Subcutaneous abdominal adipose tissue (tissue), 5 donors: Measurements from ENCODE around the gene GSTT4.
"Not testable (repeated sequence)": the region's sequence is repeated elsewhere in the genome, so short reads cannot be mapped to it uniquely, and the experiment has no call there.

ENCODE experiments used
- H3K27ac ChIP-seq: one replicate; pipeline ENCODE4 v1.7.0; 2013; ENCODE audit warnings: low read depth, mild to moderate bottlenecking, inconsistent platforms, low read length, moderate library complexity
- H3K27me3 ChIP-seq, 5 donors: one replicate each; pipeline ENCODE4 v1.7.0; 2013; ENCODE audit warnings: low read length in 5 of 5, inconsistent platforms in 1 of 5; ENCODE audit not compliant: control insufficient read depth in 5 of 5, insufficient read depth in 4 of 5
- H3K36me3 ChIP-seq, 5 donors: one replicate each; pipeline ENCODE4 v1.7.0; 2013; ENCODE audit warnings: low read length in 5 of 5; ENCODE audit not compliant: control insufficient read depth in 5 of 5, insufficient read depth in 5 of 5
- H3K4me1 ChIP-seq, 5 donors: one replicate each; pipeline ENCODE4 v1.7.0; 2013; ENCODE audit warnings: low read length in 5 of 5, mild to moderate bottlenecking in 3 of 5, moderate library complexity in 1 of 5; ENCODE audit not compliant: control insufficient read depth in 5 of 5, insufficient read depth in 5 of 5
- H3K4me3 ChIP-seq, 5 donors: one replicate each; pipeline ENCODE4 v1.7.0; 2013; ENCODE audit warnings: low read length in 5 of 5, low read depth in 1 of 5
- H3K9ac ChIP-seq, 5 donors: one replicate each; pipeline ENCODE4 v1.7.0; 2013; ENCODE audit warnings: low read length in 5 of 5, mild to moderate bottlenecking in 4 of 5, moderate library complexity in 3 of 5
- H3K9me3 ChIP-seq, 5 donors: one replicate each; pipeline ENCODE4 v1.7.0; 2013; ENCODE audit warnings: low read length in 5 of 5; ENCODE audit not compliant: control insufficient read depth in 5 of 5
- donor health status: healthy.
- donor health status: healthy.
- donor health status: healthy.
- donor health status: healthy.
- donor health status: healthy.

Gene GSTT4

DNA sequence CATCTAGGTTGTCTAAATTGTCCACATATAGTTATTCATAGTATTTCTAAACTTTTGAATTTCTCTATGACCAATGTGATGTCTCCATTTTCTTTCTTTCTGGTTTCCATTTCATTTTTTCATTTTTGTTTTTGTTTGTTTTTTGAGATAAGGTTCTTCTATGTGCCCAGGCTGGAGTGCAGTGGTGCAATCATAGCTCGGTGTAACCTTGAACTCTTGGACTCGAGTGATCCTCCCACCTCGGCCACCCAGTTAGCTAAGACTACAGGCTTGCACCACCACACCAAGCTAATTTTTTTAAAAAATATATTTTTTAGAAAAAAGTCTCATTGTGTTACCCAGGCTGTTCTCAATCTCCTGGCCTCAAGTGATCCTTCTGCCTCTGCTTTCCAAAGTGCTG is 8.2 kb downstream of the GSTT4 start:
- H3K27me3 ChIP-seq = peaks cover 0 to 3% (median 0%) of the 10 kb centered on the region in 5 donors
- no peaks in the 10 kb centered on the region for H3K9me3 ChIP-seq
- no peak overlapping the region for H3K4me3 ChIP-seq
- H3K9ac ChIP-seq = no peak overlapping the region
- H3K4me1 ChIP-seq = no peaks in the 10 kb centered on the region
- H3K27ac ChIP-seq = no peak overlapping the region
- H3K36me3 ChIP-seq = no peaks in the 10 kb centered on the region

- H3K4me3 ChIP-seq, H3K4me1 ChIP-seq, H3K36me3 ChIP-seq, H3K9me3 ChIP-seq, H3K27me3 ChIP-seq, H3K9ac ChIP-seq, H3K27ac ChIP-seq: not testable (repeated sequence)
Measured at GRCh38 chr22:23993581-23994177, 11.6 kb downstream of the GSTT4 start.

GRCh38 chr22:23993080-23993479 is 12.2 kb downstream of the GSTT4 start:
- H3K27ac ChIP-seq, H3K4me1 ChIP-seq, H3K36me3 ChIP-seq: not testable (repeated sequence)

GRCh38 chr22:23989583-23990244 is 15.5 kb downstream of the GSTT4 start:
- H3K4me1 ChIP-seq, H3K27me3 ChIP-seq, H3K27ac ChIP-seq, H3K36me3 ChIP-seq, H3K9ac ChIP-seq, H3K4me3 ChIP-seq, H3K9me3 ChIP-seq: not testable (repeated sequence)

More at GRCh38 chr22:23993080-23993479, 12.2 kb downstream of the GSTT4 start:
- H3K9me3 ChIP-seq, H3K27me3 ChIP-seq, H3K4me3 ChIP-seq, H3K9ac ChIP-seq: not testable (repeated sequence)

DNA sequence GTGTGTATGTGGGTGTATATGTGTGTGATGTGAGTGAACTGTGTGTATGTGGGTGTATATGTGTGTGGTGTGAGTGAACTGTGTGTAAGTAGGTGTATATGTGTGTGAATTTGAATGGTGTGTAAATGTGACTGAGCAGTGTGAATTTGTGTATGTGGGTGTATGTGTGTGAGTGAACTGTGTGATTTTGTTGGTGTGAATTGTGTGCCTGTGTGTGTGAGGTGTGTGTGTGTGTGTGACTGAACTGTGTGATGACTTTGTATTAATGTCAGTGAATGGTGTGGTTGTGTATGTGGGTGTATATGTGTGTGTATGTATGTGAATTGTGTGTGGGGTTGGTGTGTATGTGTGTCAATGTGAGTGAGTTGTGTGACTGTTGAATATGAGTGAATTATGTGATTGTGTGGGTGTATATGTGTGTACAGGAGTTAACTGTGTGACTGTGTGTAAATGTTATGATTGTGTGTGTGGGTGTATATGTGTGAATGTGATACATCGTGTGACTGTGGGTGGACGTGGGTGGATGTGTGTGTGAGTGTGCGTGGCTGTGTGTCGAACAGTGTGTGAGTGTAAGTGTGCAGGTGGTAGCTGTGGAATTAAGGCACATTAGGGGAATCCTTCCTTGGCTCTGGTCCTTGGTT is 18.6 kb downstream of the GSTT4 start:
- H3K9ac ChIP-seq, H3K36me3 ChIP-seq, H3K27ac ChIP-seq, H3K27me3 ChIP-seq, H3K4me3 ChIP-seq, H3K9me3 ChIP-seq, H3K4me1 ChIP-seq: not testable (repeated sequence)

DNA sequence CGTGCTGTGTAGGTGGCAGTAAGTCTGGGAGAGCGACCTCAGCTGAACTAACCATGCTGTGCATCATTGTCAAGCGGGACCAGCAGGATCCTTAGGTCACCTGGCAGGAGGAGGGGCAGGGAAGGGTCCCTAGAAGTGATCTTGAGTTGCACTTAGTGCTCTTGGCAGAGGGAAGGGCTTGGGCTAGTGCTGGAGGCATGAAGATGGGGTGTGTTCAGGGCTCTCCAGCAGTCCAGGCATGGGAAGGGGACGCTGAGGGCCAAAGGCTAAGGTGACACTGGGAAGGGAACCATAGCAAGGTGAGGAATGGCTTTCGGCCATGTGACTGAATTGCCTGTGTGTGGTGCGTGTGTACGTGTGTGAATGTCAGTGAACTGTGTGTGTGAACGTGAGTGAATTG is 19.2 kb downstream of the GSTT4 start:
- not testable (repeated sequence) for H3K27me3 ChIP-seq, H3K4me1 ChIP-seq, H3K9me3 ChIP-seq, H3K27ac ChIP-seq, H3K4me3 ChIP-seq, H3K9ac ChIP-seq, H3K36me3 ChIP-seq

DNA sequence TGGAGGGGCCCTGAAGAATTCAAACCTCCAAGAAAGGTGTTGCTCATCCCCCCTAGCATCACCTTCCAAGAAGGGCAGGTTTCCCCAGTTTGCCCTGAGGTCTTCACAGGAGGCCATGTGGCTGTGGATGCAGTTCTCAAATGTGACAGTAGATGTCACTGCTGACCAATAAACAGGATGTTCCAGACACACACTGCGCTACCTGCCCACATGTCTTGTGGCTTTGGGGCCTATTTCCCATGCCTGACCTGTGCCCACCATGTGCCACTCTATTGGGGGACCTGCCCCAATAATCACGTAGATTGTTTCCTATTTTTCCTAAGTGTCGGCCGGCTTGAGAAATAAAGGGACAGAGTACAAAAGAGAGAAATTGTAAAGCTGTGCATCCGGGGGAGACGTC is 20.8 kb downstream of the GSTT4 start:
- no peak overlapping the region for H3K9ac ChIP-seq
- no peaks in the 10 kb centered on the region for H3K4me1 ChIP-seq
- no peak overlapping the region for H3K4me3 ChIP-seq
- H3K9me3 ChIP-seq = no peaks in the 10 kb centered on the region
- H3K36me3 ChIP-seq = no peaks in the 10 kb centered on the region
- no peaks in the 10 kb centered on the region for H3K27me3 ChIP-seq
- no peak overlapping the region for H3K27ac ChIP-seq

DNA sequence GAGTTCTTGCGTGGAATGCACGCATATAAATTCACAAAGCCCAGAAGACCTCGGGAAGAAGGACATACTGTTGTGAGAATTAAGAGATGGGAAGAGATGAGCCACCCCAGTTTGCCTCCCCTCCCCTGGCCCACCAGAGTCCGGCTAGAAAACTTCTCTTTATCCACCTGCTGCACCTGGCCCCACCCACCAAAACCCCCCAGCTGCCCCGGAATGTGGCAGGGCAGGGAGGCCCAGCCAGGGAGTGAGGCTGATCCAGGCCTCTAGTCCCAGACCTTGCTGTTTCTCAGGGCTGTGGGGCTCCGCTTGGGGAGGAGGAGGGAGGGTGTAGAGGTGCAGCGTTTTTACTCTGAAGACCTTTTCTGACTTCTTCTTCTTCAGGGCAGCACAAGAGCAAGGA is 24.7 kb downstream of the GSTT4 start:
- not testable (repeated sequence) for H3K9me3 ChIP-seq, H3K27me3 ChIP-seq, H3K36me3 ChIP-seq, H3K27ac ChIP-seq, H3K9ac ChIP-seq, H3K4me1 ChIP-seq, H3K4me3 ChIP-seq

- not testable (repeated sequence) for H3K27me3 ChIP-seq, H3K27ac ChIP-seq, H3K9ac ChIP-seq, H3K9me3 ChIP-seq, H3K36me3 ChIP-seq, H3K4me1 ChIP-seq, H3K4me3 ChIP-seq
Measured at GRCh38 chr22:23979557-23980240, 25.6 kb downstream of the GSTT4 start, which contains the start of gene GSTT2. Gene GSTT2 (plus strand): TSS chr22:23980134.

- H3K4me1 ChIP-seq, H3K9me3 ChIP-seq, H3K9ac ChIP-seq, H3K27me3 ChIP-seq, H3K36me3 ChIP-seq, H3K27ac ChIP-seq, H3K4me3 ChIP-seq: not testable (repeated sequence)
Measured at GRCh38 chr22:23977304-23977703, 27.9 kb downstream of the GSTT4 start.
